ENCODE measurements around the gene CALB2.

- no peak for TF ChIP-seq POLR2A (IDR thresholded peaks at IDR 0.05; ENCODE audit: low read depth, low read length)
- no peak for TF ChIP-seq TAF1 (IDR thresholded peaks at IDR 0.05; ENCODE audit: borderline replicate concordance, low read depth, low read length)
Observed at GRCh38 chr16:71344315-71344905, 14.1 kb upstream of the CALB2 start.

All from GM12892 (cell line).